Testis (tissue), 3 donors: ENCODE results near the gene CD300C. TPM values are rescaled to one million over a fixed set of nuclear protein-coding genes. Genes with fewer than 3 reads are reported as not detected.
"Not testable (repeated sequence)": the region's sequence is repeated elsewhere in the genome, so short reads cannot be mapped to it uniquely, and the experiment has no call there.

Experiments
- DNase-seq: peaks from one replicate; pipeline ENCODE4 v3.0.0-alpha.2; 2019
- H3K27ac ChIP-seq, 2 donors: fragments of 200-600 bp; sonication (generic); one replicate each; pipeline ENCODE4 v1.5.1; 2019
- H3K27me3 ChIP-seq: fragments of 200-600 bp; sonication (generic); one replicate; pipeline ENCODE4 v1.5.1; 2019
- H3K36me3 ChIP-seq: fragments of 200-600 bp; sonication (generic); one replicate; pipeline ENCODE4 v1.5.1; 2017; ENCODE audit warnings: low read depth; ENCODE audit errors: missing control alignments
- H3K4me1 ChIP-seq: fragments of 200-600 bp; sonication (generic); one replicate; pipeline ENCODE4 v1.5.1; 2019
- H3K4me3 ChIP-seq, 2 donors: fragments of 200-600 bp; sonication (generic); one replicate each; pipeline ENCODE4 v1.5.1; 2017 to 2019
- H3K9me3 ChIP-seq: fragments of 200-600 bp; sonication (generic); one replicate; pipeline ENCODE4 v1.5.1; 2017
- POLR2A ChIP-seq: fragments of 450-650 bp; IDR thresholded peaks from one replicate; pipeline ENCODE4 v1.6.1; 2017; ENCODE audit warnings: antibody characterized with exemption, mild to moderate bottlenecking, moderate library complexity
- WGBS, 2 donors: methylation state at CpG; one replicate each; pipeline ENCODE4 v1.1.5; 2018; 5-methylcytosine and 5-hydroxymethylcytosine counted together
- intact Hi-C: fragments of 100-400 bp; cut with DNase I; formaldehyde crosslinking; loops from one replicate; pipeline ENCODE4 v1.15.1; 2023; ENCODE audit warnings: low total_unique reads
- polyA plus RNA-seq: library from polyadenylated mRNA; stranded (reverse); fragments of 350-450 nt; fragmentation: Illumina TruSeq; extraction: RNeasy Lipid Tissue Mini Kit (QIAGEN cat#74804); gene quantifications from one replicate; pipeline ENCODE4 v1.2.3, GENCODE V29; 2014; ENCODE audit warnings: low read depth, low replicate concordance; ENCODE audit not compliant: insufficient read depth
- total RNA-seq, 2 donors: library from RNA; depleted of rRNA; stranded (reverse); fragments of >200 nt; gene quantifications; one replicate each; pipeline ENCODE4 v1.2.3, GENCODE V29; 2016
- TF ChIP-seq, protein P1 (sequence below), 3 experiments: fragments of 450-650 bp in 2 of 3; fragments of 200-600 bp in 1 of 3; sonication (generic) in 1 of 3; IDR thresholded peaks; one replicate each; pipeline ENCODE4 v1.5.1; 2016 to 2019; ENCODE audit warnings: antibody characterized with exemption in 3 of 3, mild to moderate bottlenecking in 2 of 3, moderate library complexity in 1 of 3

The CD300C gene
- total and polyA plus RNA-seq, 3 donors from 2014 or later = 0.34 to 0.81 (median 0.39) TPM

DNA sequence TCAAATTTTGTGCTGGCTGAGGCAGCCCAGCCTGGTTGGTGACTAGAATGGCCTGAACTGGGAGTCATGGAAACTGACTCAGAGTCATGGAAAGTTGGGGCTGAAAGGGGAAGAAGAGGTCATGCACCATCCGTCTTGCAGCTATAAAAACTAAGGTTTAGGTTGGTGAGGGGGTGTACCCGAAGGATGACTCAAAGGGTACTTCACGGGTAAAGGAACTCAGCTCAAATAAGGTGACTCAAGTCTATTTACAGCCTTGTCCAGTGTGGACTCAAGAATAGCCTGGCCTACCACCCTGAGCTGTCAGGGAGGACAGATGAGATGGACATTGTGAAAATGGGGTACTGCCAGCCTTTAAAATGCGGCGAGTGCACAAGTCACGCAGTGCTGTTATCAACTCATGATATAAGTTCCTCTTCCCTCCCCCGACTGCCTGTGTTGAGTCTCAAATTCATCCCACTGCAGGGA lies 33.3 kb downstream of the CD300C start:
- no peak overlapping the region for H3K27ac ChIP-seq
- H3K9me3 ChIP-seq = no peaks in the 10 kb centered on the region
- H3K36me3 ChIP-seq = no peaks in the 10 kb centered on the region
- intact Hi-C loops = no loop called here
- no peak for DNase-seq
- H3K4me1 ChIP-seq = no peaks in the 10 kb centered on the region
- TF ChIP-seq POLR2A = no peak
- TF ChIP-seq, protein P1, sequence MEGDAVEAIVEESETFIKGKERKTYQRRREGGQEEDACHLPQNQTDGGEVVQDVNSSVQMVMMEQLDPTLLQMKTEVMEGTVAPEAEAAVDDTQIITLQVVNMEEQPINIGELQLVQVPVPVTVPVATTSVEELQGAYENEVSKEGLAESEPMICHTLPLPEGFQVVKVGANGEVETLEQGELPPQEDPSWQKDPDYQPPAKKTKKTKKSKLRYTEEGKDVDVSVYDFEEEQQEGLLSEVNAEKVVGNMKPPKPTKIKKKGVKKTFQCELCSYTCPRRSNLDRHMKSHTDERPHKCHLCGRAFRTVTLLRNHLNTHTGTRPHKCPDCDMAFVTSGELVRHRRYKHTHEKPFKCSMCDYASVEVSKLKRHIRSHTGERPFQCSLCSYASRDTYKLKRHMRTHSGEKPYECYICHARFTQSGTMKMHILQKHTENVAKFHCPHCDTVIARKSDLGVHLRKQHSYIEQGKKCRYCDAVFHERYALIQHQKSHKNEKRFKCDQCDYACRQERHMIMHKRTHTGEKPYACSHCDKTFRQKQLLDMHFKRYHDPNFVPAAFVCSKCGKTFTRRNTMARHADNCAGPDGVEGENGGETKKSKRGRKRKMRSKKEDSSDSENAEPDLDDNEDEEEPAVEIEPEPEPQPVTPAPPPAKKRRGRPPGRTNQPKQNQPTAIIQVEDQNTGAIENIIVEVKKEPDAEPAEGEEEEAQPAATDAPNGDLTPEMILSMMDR (IDR thresholded peaks at IDR 0.05) = no peak
- 58 to 63% methylated on average over 7 of the region's 7 CpGs for WGBS, 2 donors
- H3K4me3 ChIP-seq = no peak overlapping the region
- H3K27me3 ChIP-seq = no peaks in the 10 kb centered on the region

DNA sequence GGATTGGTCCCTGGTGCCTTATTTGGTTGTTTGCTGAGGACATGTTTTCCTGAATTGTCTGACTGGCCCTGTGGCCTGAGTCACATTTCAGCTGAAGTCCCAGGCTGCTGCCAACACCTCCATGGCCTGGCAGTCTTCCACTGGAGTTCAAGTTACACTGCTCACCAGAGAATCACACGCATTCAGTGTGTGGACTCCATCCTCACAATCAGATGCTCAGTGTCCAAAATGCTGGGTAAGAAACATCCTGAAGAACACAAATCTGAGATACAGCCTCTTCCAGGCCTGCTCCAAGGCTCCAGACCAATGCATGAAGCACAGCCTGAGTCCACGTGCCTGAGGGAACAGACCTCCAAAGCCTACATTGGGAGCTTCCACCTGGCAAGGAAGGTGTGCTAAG lies 33.9 kb downstream of the CD300C start:
- H3K9me3 ChIP-seq = no peaks in the 10 kb centered on the region
- DNase-seq = no peak

DNA sequence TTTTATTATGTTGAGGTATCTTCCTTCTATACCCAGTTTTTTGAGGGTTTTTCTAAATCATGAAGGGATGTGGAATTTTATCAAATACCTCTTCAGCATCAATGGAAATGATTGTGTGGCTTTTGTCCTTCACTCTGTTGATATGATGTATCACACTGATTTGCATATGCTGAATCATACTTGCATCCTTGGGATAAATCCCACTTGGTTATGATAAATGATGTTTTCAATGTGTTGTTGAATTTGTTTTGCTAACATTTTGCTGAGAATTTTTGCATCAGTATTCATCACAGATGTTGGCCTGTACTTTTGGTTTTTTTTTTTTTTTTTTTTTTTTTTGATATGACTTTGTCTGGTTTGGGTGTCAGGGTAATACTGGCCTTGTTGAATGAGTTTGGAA lies 37.8 kb downstream of the CD300C start:
- intact Hi-C loops = no loop called here
- TF ChIP-seq, protein P1 (IDR thresholded peaks at IDR 0.05) = no peak
- TF ChIP-seq POLR2A = no peak
- H3K27me3 ChIP-seq = no peaks in the 10 kb centered on the region
- no peak overlapping the region for H3K27ac ChIP-seq
- no peaks in the 10 kb centered on the region for H3K4me1 ChIP-seq
- H3K9me3 ChIP-seq = no peaks in the 10 kb centered on the region
- no peaks in the 10 kb centered on the region for H3K36me3 ChIP-seq
- no peak overlapping the region for H3K4me3 ChIP-seq
- DNase-seq = no peak

More for the DNA sequence above, 33.9 kb downstream of the CD300C start:
- Histone ChIP-seq H3K4me1 (no peaks in the 10 kb centered on the region), H3K36me3 (no peaks in the 10 kb centered on the region), H3K27ac (no peak overlapping the region), H3K27me3 (no peaks in the 10 kb centered on the region), H3K4me3 (no peak overlapping the region)
- TF ChIP-seq, protein P1 (IDR thresholded peaks at IDR 0.05) = no peak
- TF ChIP-seq POLR2A = no peak
- 78 to 83% methylated on average over 2 of the region's 2 CpGs for WGBS, 2 donors
- intact Hi-C loops = no loop called here

DNA sequence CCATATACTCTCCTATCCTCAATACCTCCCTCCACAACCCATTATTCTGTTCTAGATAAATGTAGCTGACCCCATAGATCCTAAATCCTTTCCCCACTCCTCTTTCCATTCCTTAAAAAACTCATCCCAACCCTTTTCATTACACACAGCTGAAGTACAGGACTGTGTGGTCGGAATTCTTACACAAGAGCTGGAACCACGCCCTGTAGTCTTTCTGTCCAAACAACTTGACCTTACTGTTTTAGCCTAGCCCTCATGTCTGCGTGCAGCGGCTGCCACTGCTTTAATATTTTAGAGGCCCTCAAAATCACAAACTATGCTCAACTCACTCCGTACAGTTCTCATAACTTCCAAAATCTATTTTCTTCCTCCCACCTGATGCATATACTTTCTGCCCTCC lies 42.0 kb downstream of the CD300C start:
- WGBS, 2 donors = 55 to 79% methylated on average over 5 of the region's 5 CpGs
- peak; percentile 41 for DNase-seq
- H3K4me1 ChIP-seq, H3K9me3 ChIP-seq, H3K27me3 ChIP-seq, intact Hi-C loops, H3K36me3 ChIP-seq, H3K27ac ChIP-seq, H3K4me3 ChIP-seq: not testable (repeated sequence)

DNA sequence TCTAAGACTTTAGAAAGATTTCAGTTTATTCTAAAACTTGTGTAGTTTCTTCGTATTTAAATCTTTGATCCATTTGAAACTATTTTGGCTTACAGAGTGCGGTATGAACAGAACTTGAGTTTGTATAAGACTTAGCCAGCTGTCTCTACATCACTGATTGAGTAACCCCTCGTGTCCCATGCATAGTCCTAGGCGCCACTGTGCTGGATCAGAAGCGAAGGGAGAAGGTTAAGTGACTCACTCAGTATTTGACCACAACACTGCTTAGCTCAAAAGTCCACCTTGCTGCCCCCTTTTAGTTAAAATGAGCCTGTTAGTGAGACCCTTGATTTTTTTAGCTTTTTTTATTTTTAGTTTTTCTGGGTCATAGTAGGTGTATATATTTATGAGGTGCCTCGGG lies 43.1 kb downstream of the CD300C start:
- intact Hi-C loops = no loop called here
- no peak for DNase-seq
- TF ChIP-seq POLR2A = no peak
- TF ChIP-seq, protein P1 (IDR thresholded peaks at IDR 0.05) = no peak
- Histone ChIP-seq H3K36me3 (no peaks in the 10 kb centered on the region), H3K4me3 (no peak overlapping the region), H3K4me1 (no peaks in the 10 kb centered on the region), H3K27ac (no peak overlapping the region), H3K27me3 (no peaks in the 10 kb centered on the region), H3K9me3 (no peaks in the 10 kb centered on the region)
- 85 to 88% methylated on average over 6 of the region's 6 CpGs for WGBS, 2 donors
